ENCODE data around the gene PLEKHG4B.

GRCh38 chr5:144941-145340 is 53.0 kb downstream of the PLEKHG4B start:
- TF ChIP-seq CTCF (conservative IDR thresholded peaks at IDR 0.05; ENCODE audit: low read depth, low read length): no peak
- TF ChIP-seq EZH2 (IDR thresholded peaks at IDR 0.05; ENCODE audit: borderline replicate concordance, low read depth, low read length, poor library complexity, severe bottlenecking): no peak

Data from A673 (cell line).